Gastrocnemius medialis (tissue), 4 donors: Measurements from ENCODE around the gene CFAP141.

Experiments
- POLR2A ChIP-seq, 2 donors: fragments of 450-650 bp; IDR thresholded peaks; one replicate each; pipeline ENCODE4 v1.6.1; 2017; ENCODE audit warnings: antibody characterized with exemption in 2 of 2, mild to moderate bottlenecking in 2 of 2, moderate library complexity in 2 of 2
- TF ChIP-seq, protein P1 (sequence below), 5 experiments: fragments of 450-650 bp in 3 of 5; fragments of 200-600 bp in 2 of 5; sonication (generic) in 2 of 5; IDR thresholded peaks in 4 of 5; conservative IDR thresholded peaks in 1 of 5; 1 replicate in 4 of 5; 2 replicates in 1 of 5; pipeline ENCODE4 v1.5.1; 2016 to 2019; ENCODE audit warnings: antibody characterized with exemption in 5 of 5, mild to moderate bottlenecking in 3 of 5, moderate library complexity in 3 of 5

DNA sequence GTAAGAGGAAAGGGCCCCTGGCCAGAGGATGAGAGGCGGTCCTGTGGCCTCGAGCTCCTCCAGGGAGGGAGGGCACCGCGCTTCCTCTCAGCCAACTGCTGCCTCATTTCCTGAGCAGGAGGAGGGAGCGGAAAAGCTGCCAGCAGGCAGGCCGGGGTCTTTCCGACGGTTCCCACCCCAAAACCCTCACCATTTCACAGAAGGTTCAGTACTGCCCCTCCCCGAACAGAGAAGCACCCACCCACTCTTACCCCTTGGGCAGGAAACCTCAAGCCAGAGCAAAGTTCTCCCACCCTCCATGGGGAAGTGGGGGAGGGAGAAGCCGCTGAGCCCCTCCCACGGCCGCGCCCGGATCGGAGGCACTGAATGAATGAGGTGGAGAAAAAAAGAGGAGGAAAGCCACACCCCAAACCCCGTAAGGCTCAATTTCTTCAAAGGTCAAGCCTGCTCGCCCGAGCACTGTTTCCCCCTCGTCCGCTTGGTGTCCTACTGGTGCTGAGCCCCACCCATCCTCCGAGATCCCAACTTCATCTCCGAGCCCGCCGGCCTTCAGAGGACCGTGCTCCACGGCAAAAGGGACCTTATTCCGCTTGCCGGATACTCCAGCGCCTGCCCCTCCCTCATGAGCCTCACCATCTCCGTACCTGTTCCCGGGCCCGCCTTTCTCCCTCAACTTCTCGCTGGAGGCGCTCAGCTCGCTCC lies 23.6 kb downstream of the CFAP141 start:
- TF ChIP-seq, protein P1, sequence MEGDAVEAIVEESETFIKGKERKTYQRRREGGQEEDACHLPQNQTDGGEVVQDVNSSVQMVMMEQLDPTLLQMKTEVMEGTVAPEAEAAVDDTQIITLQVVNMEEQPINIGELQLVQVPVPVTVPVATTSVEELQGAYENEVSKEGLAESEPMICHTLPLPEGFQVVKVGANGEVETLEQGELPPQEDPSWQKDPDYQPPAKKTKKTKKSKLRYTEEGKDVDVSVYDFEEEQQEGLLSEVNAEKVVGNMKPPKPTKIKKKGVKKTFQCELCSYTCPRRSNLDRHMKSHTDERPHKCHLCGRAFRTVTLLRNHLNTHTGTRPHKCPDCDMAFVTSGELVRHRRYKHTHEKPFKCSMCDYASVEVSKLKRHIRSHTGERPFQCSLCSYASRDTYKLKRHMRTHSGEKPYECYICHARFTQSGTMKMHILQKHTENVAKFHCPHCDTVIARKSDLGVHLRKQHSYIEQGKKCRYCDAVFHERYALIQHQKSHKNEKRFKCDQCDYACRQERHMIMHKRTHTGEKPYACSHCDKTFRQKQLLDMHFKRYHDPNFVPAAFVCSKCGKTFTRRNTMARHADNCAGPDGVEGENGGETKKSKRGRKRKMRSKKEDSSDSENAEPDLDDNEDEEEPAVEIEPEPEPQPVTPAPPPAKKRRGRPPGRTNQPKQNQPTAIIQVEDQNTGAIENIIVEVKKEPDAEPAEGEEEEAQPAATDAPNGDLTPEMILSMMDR (IDR thresholded peaks at IDR 0.05 in 4 of 5, conservative IDR thresholded peaks at IDR 0.05 in 1 of 5), result no peak
- no peak for TF ChIP-seq POLR2A (IDR thresholded peaks at IDR 0.05)
